ENCODE data around the gene NOC3L. TPM values are rescaled to one million over a fixed set of nuclear protein-coding genes. Genes with fewer than 3 reads are reported as not detected.

NOC3L gene
- total and polyA plus RNA-seq, 4 donors = 3.6 to 14.7 (median 7.2) TPM

- no peak for TF ChIP-seq CTCF (IDR thresholded peaks at IDR 0.05; ENCODE audit: low read depth, low read length, missing input control)
Measured at GRCh38 chr10:94299417-94299816, 63.3 kb downstream of the NOC3L start (continued).

- no peak overlapping the region for H3K9ac ChIP-seq (ENCODE audit: low read depth in 1 of 2, low read length in 2 of 2)
- H3K27ac ChIP-seq (ENCODE audit: low read depth in 1 of 2, low read length in 2 of 2) = no peak overlapping the region
- no peaks in the 10 kb centered on the region for H3K4me1 ChIP-seq (ENCODE audit: control insufficient read depth in 4 of 4, insufficient read depth in 4 of 4, low read length in 3 of 4)
- no peak overlapping the region for H3K4me3 ChIP-seq (ENCODE audit: low read depth in 1 of 3, low read length in 3 of 3)
- H3K27me3 ChIP-seq (ENCODE audit: control insufficient read depth in 4 of 4, insufficient read depth in 4 of 4, low read length in 3 of 4) = no peaks in the 10 kb centered on the region
- TF ChIP-seq ATF3 (IDR thresholded peaks at IDR 0.05) = no peak
- TF ChIP-seq FOXA2 (IDR thresholded peaks at IDR 0.05) = no peak
- TF ChIP-seq REST (IDR thresholded peaks at IDR 0.05) = no peak
- no peak for TF ChIP-seq FOXA1 (IDR thresholded peaks at IDR 0.05)
- no peak for TF ChIP-seq CTCF (IDR thresholded peaks at IDR 0.05; ENCODE audit: low read depth, low read length, missing input control)
- no peak for DNase-seq (ENCODE audit: low spot score)
- WGBS = 85% methylated on average over 5 of the region's 5 CpGs
- no peaks in the 10 kb centered on the region for H3K36me3 ChIP-seq (ENCODE audit: control insufficient read depth in 4 of 4, insufficient read depth in 3 of 4, low read depth in 1 of 4, low read length in 3 of 4)
- no peaks in the 10 kb centered on the region for H3K9me3 ChIP-seq (ENCODE audit: control insufficient read depth in 4 of 4, low read length in 3 of 4)
Measured at GRCh38 chr10:94294168-94294567, 68.6 kb downstream of the NOC3L start.

GRCh38 chr10:94293354-94293753 is 69.4 kb downstream of the NOC3L start:
- no peak overlapping the region for H3K4me3 ChIP-seq (ENCODE audit: low read depth in 1 of 3, low read length in 3 of 3)
- H3K4me1 ChIP-seq (ENCODE audit: control insufficient read depth in 4 of 4, insufficient read depth in 4 of 4, low read length in 3 of 4) = no peaks in the 10 kb centered on the region
- H3K9me3 ChIP-seq (ENCODE audit: control insufficient read depth in 4 of 4, low read length in 3 of 4) = no peaks in the 10 kb centered on the region
- no peaks in the 10 kb centered on the region for H3K27me3 ChIP-seq (ENCODE audit: control insufficient read depth in 4 of 4, insufficient read depth in 4 of 4, low read length in 3 of 4)
- H3K27ac ChIP-seq (ENCODE audit: low read depth in 1 of 2, low read length in 2 of 2) = no peak overlapping the region
- TF ChIP-seq NR2F2 (IDR thresholded peaks at IDR 0.05) = no peak
- TF ChIP-seq EGR1 (IDR thresholded peaks at IDR 0.05; ENCODE audit: low read depth in 2 of 2) = no peak
- no peak for TF ChIP-seq FOXA2 (IDR thresholded peaks at IDR 0.05)
- TF ChIP-seq RXRA (IDR thresholded peaks at IDR 0.05) = no peak
- no peak for TF ChIP-seq RAD21 (IDR thresholded peaks at IDR 0.05)
- no peak for TF ChIP-seq CTCF (IDR thresholded peaks at IDR 0.05; ENCODE audit: low read depth, low read length, missing input control)
- TF ChIP-seq TAF1 (conservative IDR thresholded peaks at IDR 0.05) = no peak
- TF ChIP-seq YY1 (IDR thresholded peaks at IDR 0.05) = no peak
- TF ChIP-seq JUND (IDR thresholded peaks at IDR 0.05) = no peak
- DNase-seq (ENCODE audit: low spot score) = no peak
- H3K36me3 ChIP-seq (ENCODE audit: control insufficient read depth in 4 of 4, insufficient read depth in 3 of 4, low read depth in 1 of 4, low read length in 3 of 4) = no peaks in the 10 kb centered on the region
- 46% methylated on average over 1 of the region's 1 CpG for WGBS
- no peak overlapping the region for H3K9ac ChIP-seq (ENCODE audit: low read depth in 1 of 2, low read length in 2 of 2)

All from liver (tissue), 9 donors.